CD4-positive, CD25-positive, alpha-beta regulatory T cell (primary cell): ENCODE results near the gene KRTAP10-4. TPM values are rescaled to one million over a fixed set of nuclear protein-coding genes. Genes with fewer than 3 reads are reported as not detected.

Experiments used
- ATAC-seq, 2 donors: fragments of 150-1000 bp; cut with Tn5 transposase; one replicate each; pipeline ENCODE4 v1.10.0; 2021; ENCODE audit warnings: low read depth in 2 of 2, moderate number of reproducible peaks in 2 of 2, moderate library complexity in 1 of 2
- DNase-seq, 3 donors: peaks; one replicate each; pipeline versions ENCODE4 v3.0.0 to v3.0.0-alpha.2; 2012 to 2022; ENCODE audit warnings: mixed read lengths in 1 of 3
- H3K27ac ChIP-seq: one replicate; pipeline ENCODE4 v1.7.0; 2013; ENCODE audit warnings: mild to moderate bottlenecking, low read length; ENCODE audit not compliant: insufficient read depth, poor library complexity, severe bottlenecking
- H3K27me3 ChIP-seq: one replicate; pipeline ENCODE4 v1.7.0; 2013; ENCODE audit warnings: low read length; ENCODE audit not compliant: control insufficient read depth, insufficient read depth
- H3K36me3 ChIP-seq: one replicate; pipeline ENCODE4 v1.7.0; 2013; ENCODE audit warnings: mild to moderate bottlenecking, low read length, moderate library complexity; ENCODE audit not compliant: control insufficient read depth, insufficient read depth
- H3K4me1 ChIP-seq: 2 replicates; pipeline ENCODE4 v1.7.0; 2013; ENCODE audit warnings: mild to moderate bottlenecking, low read length; ENCODE audit not compliant: insufficient read depth, control insufficient read depth, poor library complexity, severe bottlenecking
- H3K4me3 ChIP-seq: one replicate; pipeline ENCODE4 v1.7.0; 2013; ENCODE audit warnings: low read depth, mild to moderate bottlenecking, low read length, moderate library complexity
- H3K9me3 ChIP-seq, 2 experiments: 1 replicate in 1 of 2; 2 replicates in 1 of 2; pipeline ENCODE4 v1.7.0; 2013; ENCODE audit warnings: low read length in 2 of 2, mild to moderate bottlenecking in 1 of 2, moderate library complexity in 1 of 2; ENCODE audit not compliant: control insufficient read depth in 2 of 2
- H3K27ac Mint-ChIP-seq, 3 donors: one replicate each; pipeline ENCODE4 v1.8.0; 2020 to 2022; ENCODE audit warnings: mild to moderate bottlenecking in 3 of 3, mixed read lengths in 3 of 3, moderate library complexity in 2 of 3
- H3K27me3 Mint-ChIP-seq: one replicate; pipeline ENCODE4 v1.8.0; 2022; ENCODE audit warnings: mild to moderate bottlenecking, mixed read lengths
- H3K36me3 Mint-ChIP-seq: one replicate; pipeline ENCODE4 v1.8.0; 2020; ENCODE audit warnings: mixed read lengths
- H3K4me1 Mint-ChIP-seq, 4 donors: one replicate each; pipeline ENCODE4 v1.8.0; 2020 to 2022; ENCODE audit warnings: mixed read lengths in 4 of 4, mild to moderate bottlenecking in 1 of 4
- H3K4me3 Mint-ChIP-seq, 4 donors: one replicate each; pipeline ENCODE4 v1.8.0; 2020 to 2022; ENCODE audit warnings: mild to moderate bottlenecking in 4 of 4, mixed read lengths in 4 of 4, moderate library complexity in 3 of 4
- H3K9me3 Mint-ChIP-seq, 7 donors: one replicate each; pipeline ENCODE4 v1.8.0; 2020 to 2022; ENCODE audit warnings: mixed read lengths in 7 of 7, mild to moderate bottlenecking in 3 of 7, moderate library complexity in 2 of 7
- polyA plus RNA-seq, 4 donors: library from polyadenylated mRNA; unstranded; fragments of 300-500 nt; fragmentation: Illumina TruSeq; gene quantifications; one replicate each; pipeline ENCODE4 v1.2.3, GENCODE V29; 2021
- total RNA-seq: library from RNA; stranded (reverse); gene quantifications from one replicate; pipeline ENCODE4 v1.2.3, GENCODE V29; 2022

KRTAP10-4 gene
- total and polyA plus RNA-seq, 5 donors from 2014 or later = not detected

GRCh38 chr21:44533121-44533890, 40.2 kb upstream of the KRTAP10-4 start:
- H3K27me3 ChIP-seq = no peaks in the 10 kb centered on the region
- H3K4me3 ChIP-seq = no peak overlapping the region
- no peak overlapping the region for H3K4me3 Mint-ChIP-seq
- no peaks in the 10 kb centered on the region for H3K36me3 Mint-ChIP-seq
- H3K27me3 Mint-ChIP-seq = no peaks in the 10 kb centered on the region
- H3K4me1 Mint-ChIP-seq = peaks cover 0 to 3% (median 0%) of the 10 kb centered on the region in 4 donors
- H3K27ac Mint-ChIP-seq = no peak overlapping the region
- H3K9me3 Mint-ChIP-seq = peaks cover 0 to 1% (median 0%) of the 10 kb centered on the region in 7 donors
- ATAC-seq (no peak), DNase-seq (no peak)
- no peak overlapping the region for H3K27ac ChIP-seq
- no peaks in the 10 kb centered on the region for H3K9me3 ChIP-seq
- H3K4me1 ChIP-seq = no peaks in the 10 kb centered on the region
- H3K36me3 ChIP-seq = no peaks in the 10 kb centered on the region

GRCh38 chr21:44533891-44534627, 39.5 kb upstream of the KRTAP10-4 start:
- no peak for DNase-seq
- no peak overlapping the region for H3K4me3 ChIP-seq
- peaks cover 0 to 1% (median 0%) of the 10 kb centered on the region in 7 donors for H3K9me3 Mint-ChIP-seq
- H3K4me3 Mint-ChIP-seq = no peak overlapping the region
- no peak for ATAC-seq
- H3K27ac Mint-ChIP-seq = peak overlapping the region in 1 of 3 donors; percentile 38
- no peaks in the 10 kb centered on the region for H3K27me3 ChIP-seq
- H3K27ac ChIP-seq = no peak overlapping the region
- H3K4me1 Mint-ChIP-seq = peaks cover 0 to 3% (median 0%) of the 10 kb centered on the region in 4 donors
- no peaks in the 10 kb centered on the region for H3K36me3 ChIP-seq
- H3K9me3 ChIP-seq = no peaks in the 10 kb centered on the region
- no peaks in the 10 kb centered on the region for H3K4me1 ChIP-seq
- H3K27me3 Mint-ChIP-seq = no peaks in the 10 kb centered on the region
- H3K36me3 Mint-ChIP-seq = no peaks in the 10 kb centered on the region

DNA sequence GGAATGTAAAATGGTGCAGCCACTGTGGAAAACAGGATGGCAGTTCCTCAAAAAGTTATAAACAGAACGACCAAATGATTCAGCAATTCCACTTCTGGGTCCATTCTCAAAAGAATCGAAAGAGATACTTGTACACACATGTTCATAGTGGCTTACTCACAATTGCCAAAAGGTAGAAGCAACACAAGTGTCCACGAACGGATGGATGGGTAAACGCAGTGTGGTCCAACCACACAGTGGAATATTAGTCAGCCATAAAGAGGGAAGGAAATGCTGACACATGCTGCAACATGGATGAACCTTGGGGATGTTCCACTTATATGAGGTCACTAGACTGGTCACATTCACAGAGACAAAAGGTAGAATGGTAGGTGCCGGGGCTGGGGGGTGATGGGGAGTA, 38.8 kb upstream of the KRTAP10-4 start:
- no peaks in the 10 kb centered on the region for H3K9me3 ChIP-seq
- ATAC-seq (no peak), DNase-seq (no peak)
- Mint-ChIP-seq H3K4me3 (no peak overlapping the region), H3K36me3 (no peaks in the 10 kb centered on the region), H3K27ac (no peak overlapping the region), H3K27me3 (no peaks in the 10 kb centered on the region), H3K4me1 (peaks cover 0 to 3% (median 0%) of the 10 kb centered on the region in 4 donors), H3K9me3 (peaks cover 0 to 2% (median 0%) of the 10 kb centered on the region in 7 donors)
- no peaks in the 10 kb centered on the region for H3K36me3 ChIP-seq
- H3K4me3 ChIP-seq = no peak overlapping the region
- no peak overlapping the region for H3K27ac ChIP-seq
- no peaks in the 10 kb centered on the region for H3K4me1 ChIP-seq
- H3K27me3 ChIP-seq = no peaks in the 10 kb centered on the region

DNA sequence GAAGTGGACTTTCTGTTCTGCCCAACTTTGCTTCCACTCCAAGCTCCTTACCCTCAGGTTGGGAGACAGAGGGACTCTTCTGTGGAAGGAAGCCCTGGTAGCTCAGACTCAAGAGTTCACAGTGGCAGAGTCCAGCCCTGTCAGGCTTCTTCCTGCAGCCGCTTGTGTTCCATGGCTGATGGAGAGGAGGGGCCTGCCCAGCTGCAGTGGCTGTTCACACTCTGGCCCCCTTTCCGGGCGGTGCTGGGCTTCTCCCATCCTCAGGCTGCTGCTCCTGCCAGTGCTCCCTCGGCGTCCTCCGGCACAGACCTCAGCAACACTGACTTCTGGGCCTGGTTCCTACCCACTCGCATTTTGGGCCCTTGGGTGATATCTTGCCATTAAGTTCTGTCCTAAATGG, 37.6 kb upstream of the KRTAP10-4 start:
- H3K4me1 ChIP-seq = no peaks in the 10 kb centered on the region
- no peak overlapping the region for H3K27ac ChIP-seq
- no peak for ATAC-seq
- no peaks in the 10 kb centered on the region for H3K27me3 ChIP-seq
- Mint-ChIP-seq H3K4me1 (peaks cover 0 to 3% (median 0%) of the 10 kb centered on the region in 4 donors), H3K27ac (no peak overlapping the region), H3K9me3 (peaks cover 0 to 2% (median 0%) of the 10 kb centered on the region in 7 donors), H3K36me3 (no peaks in the 10 kb centered on the region), H3K27me3 (no peaks in the 10 kb centered on the region), H3K4me3 (no peak overlapping the region)
- H3K4me3 ChIP-seq = no peak overlapping the region
- H3K9me3 ChIP-seq = no peaks in the 10 kb centered on the region
- no peaks in the 10 kb centered on the region for H3K36me3 ChIP-seq
- no peak for DNase-seq

DNA sequence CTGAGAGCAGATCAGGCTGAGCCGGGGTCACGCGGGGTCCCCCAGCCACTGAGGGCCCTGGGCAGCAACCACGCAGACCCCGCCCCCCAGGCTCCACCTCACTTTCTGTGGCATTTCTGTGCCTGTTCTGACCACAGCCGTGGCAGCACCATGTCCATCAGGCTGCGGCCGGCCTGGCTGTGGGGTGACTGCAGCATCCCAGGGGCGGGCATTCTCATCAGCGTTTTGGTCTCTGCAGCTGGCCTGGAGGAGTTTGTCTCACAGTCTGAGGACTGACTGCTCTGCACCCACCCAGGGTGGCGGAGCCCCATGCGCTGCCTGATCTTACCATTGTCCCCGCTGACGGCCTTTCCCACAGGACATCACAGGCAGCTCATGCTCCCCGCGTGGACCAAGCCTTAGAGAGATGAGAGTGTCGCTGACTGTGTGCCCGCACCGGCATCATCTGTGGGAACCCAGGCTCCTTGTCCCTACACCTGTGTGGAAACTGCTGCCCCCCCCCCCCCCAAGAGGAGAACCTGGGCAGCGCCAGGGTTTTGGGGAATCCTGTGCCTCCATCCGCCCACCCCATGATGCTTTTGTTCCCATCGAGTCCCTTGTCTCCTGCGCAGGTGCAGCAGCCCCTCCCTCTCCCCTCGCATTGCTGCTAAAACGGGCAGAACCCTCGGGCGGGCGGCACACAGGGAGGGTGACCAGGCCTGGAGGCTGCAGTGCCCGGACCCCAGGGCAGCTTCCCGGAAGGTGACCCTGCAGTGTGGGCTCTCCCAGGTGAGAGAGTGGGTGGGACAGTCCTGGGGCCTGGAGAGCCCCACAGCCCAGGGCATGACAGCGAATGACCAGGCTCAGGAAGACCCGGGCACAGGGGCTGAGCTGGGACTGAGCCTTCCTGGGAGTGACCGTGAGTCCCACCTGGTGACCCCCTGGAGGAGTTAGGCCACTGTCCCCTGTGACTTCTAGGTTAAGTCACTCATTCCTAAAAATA, 35.3 kb upstream of the KRTAP10-4 start:
- H3K27me3 Mint-ChIP-seq = no peaks in the 10 kb centered on the region
- peaks cover 0 to 3% (median 0%) of the 10 kb centered on the region in 4 donors for H3K4me1 Mint-ChIP-seq
- H3K4me3 Mint-ChIP-seq = no peak overlapping the region
- Histone ChIP-seq H3K9me3 (peaks cover 0 to 13% of the 10 kb centered on the region in 2 experiments), H3K4me3 (no peak overlapping the region), H3K27me3 (no peaks in the 10 kb centered on the region), H3K27ac (no peak overlapping the region), H3K4me1 (no peaks in the 10 kb centered on the region), H3K36me3 (no peaks in the 10 kb centered on the region)
- peaks cover 0 to 3% (median 0%) of the 10 kb centered on the region in 7 donors for H3K9me3 Mint-ChIP-seq
- ATAC-seq = no peak
- DNase-seq = no peak
- H3K36me3 Mint-ChIP-seq = no peaks in the 10 kb centered on the region
- peak overlapping the region in 1 of 3 donors; percentile 63 for H3K27ac Mint-ChIP-seq

- Histone ChIP-seq H3K4me3 (no peak overlapping the region), H3K36me3 (no peaks in the 10 kb centered on the region), H3K9me3 (peaks cover 0 to 16% of the 10 kb centered on the region in 2 experiments), H3K27ac (no peak overlapping the region), H3K27me3 (no peaks in the 10 kb centered on the region), H3K4me1 (no peaks in the 10 kb centered on the region)
- ATAC-seq (no peak), DNase-seq (no peak)
- Mint-ChIP-seq H3K27ac (no peak overlapping the region), H3K9me3 (peaks cover 0 to 3% (median 0%) of the 10 kb centered on the region in 7 donors), H3K36me3 (no peaks in the 10 kb centered on the region), H3K27me3 (no peaks in the 10 kb centered on the region), H3K4me1 (peaks cover 0 to 3% (median 0%) of the 10 kb centered on the region in 4 donors), H3K4me3 (no peak overlapping the region)
Observed at GRCh38 chr21:44539046-44539445, 34.5 kb upstream of the KRTAP10-4 start.

DNA sequence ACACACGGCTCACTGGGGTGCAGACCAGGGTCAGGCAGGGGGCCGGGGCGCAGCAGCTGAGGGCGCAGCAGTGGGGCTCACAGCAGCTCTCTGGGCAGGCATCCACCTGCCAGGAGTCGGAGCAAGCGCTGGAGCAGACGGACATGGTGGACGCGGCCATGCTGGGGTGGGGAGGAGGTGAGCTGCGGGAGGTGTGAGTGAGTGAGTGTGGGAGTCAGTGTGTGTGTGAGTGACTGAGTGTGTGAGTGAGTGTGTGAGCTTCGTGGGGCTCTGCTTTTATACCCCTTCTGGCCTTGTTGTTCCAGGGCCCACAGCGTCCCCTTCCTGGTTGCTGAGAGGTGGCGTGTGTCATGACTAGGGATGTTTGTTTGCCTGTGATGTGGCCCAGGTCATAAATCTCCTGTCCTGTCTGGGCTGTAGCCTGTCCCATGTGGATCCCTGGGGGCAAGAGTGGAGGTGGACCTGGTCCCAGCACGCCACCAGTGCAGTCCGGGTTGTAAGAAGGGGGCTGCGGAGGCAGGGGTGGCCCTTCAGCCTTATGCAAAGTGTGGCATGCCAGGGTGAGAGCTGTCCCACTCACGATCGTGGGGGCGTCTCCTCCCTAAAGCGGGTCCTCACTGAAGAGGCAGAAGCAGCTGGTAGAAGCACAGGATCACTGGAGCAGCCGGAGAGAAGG, 33.4 kb upstream of the KRTAP10-4 start, which contains the start of gene KRTAP10-1:
KRTAP10-1 (minus strand) TSS at position 205 of the 676 bp plus-strand sequence; CDS start at position 160, 45 bp downstream.
- Mint-ChIP-seq H3K27me3 (no peaks in the 10 kb centered on the region), H3K4me3 (peak within 1 kb of the TSS in 1 of 4 donors; percentile 10), H3K36me3 (no peaks in the 10 kb centered on the region), H3K9me3 (peaks cover 0 to 5% (median 0%) of the 10 kb centered on the region in 7 donors), H3K27ac (no peak within 1 kb of the TSS), H3K4me1 (peaks cover 0 to 3% (median 0%) of the 10 kb centered on the region in 4 donors)
- Histone ChIP-seq H3K27ac (no peak within 1 kb of the TSS), H3K9me3 (peaks cover 0 to 16% of the 10 kb centered on the region in 2 experiments), H3K4me1 (no peaks in the 10 kb centered on the region), H3K4me3 (no peak within 1 kb of the TSS), H3K36me3 (no peaks in the 10 kb centered on the region), H3K27me3 (no peaks in the 10 kb centered on the region)
- ATAC-seq = no peak
- DNase-seq = no peak
